ENCODE results near the gene VNN1.

Gene VNN1, protein sequence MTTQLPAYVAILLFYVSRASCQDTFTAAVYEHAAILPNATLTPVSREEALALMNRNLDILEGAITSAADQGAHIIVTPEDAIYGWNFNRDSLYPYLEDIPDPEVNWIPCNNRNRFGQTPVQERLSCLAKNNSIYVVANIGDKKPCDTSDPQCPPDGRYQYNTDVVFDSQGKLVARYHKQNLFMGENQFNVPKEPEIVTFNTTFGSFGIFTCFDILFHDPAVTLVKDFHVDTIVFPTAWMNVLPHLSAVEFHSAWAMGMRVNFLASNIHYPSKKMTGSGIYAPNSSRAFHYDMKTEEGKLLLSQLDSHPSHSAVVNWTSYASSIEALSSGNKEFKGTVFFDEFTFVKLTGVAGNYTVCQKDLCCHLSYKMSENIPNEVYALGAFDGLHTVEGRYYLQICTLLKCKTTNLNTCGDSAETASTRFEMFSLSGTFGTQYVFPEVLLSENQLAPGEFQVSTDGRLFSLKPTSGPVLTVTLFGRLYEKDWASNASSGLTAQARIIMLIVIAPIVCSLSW

DNA sequence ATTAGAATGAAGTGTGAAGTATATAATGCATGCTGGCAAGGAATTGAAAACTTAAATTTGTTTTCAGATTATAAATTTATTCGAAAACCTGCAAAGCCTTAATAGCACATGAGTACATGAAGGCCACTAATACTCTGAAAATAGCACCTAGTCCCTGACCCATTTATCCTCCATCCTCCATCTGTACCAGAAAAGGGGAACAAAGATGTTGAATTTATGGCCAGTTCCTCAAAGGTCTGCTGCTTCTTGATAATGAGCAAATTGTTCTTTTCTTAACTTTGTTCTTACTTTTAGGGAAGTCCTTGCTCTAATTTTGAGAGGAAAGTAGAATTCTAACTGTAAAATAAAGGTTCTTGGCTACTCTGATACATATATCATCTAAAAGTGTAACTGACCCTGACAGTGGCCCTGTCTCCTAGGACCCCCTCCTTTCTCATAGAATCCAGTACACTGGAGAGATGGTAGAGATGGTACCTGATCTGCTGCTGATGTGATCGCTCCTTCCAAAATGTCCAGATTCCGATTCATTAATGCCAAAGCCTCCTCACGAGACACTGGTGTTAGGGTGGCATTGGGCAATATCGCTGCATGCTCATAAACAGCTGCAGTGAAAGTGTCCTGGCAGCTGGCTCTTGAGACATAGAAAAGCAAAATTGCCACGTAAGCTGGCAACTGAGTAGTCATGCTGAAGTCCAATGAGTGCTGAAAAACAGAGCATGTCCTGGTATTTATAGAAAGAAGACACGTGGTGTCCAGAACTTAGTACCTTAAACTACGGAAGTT is at the start of gene VNN1:
TSS of gene VNN1 (minus strand) at position 704 of the 783 bp plus-strand sequence. CDS start at position 684, 20 bp downstream.
- H2AFZ ChIP-seq (ENCODE audit: low read length, unreplicated experiment), result no peak within 1 kb of the TSS
- no peak within 1 kb of the TSS for H3K27ac ChIP-seq (ENCODE audit: low read depth, low read length)
- no peaks in the 10 kb centered on the region for H3K27me3 ChIP-seq (ENCODE audit: insufficient read depth, low read length)
- H3K4me3 ChIP-seq (ENCODE audit: low read depth, low read length), result no peak within 1 kb of the TSS
- H3K36me3 ChIP-seq (ENCODE audit: insufficient read depth, low read length), result no peaks in the 10 kb centered on the region
- peaks cover 7% of the 10 kb centered on the region for H3K4me1 ChIP-seq (ENCODE audit: control insufficient read depth, insufficient read depth, low read length, unreplicated experiment)
- H3K79me2 ChIP-seq (ENCODE audit: control insufficient read depth, insufficient read depth, low read length, unreplicated experiment), result no peaks in the 10 kb centered on the region

DNA sequence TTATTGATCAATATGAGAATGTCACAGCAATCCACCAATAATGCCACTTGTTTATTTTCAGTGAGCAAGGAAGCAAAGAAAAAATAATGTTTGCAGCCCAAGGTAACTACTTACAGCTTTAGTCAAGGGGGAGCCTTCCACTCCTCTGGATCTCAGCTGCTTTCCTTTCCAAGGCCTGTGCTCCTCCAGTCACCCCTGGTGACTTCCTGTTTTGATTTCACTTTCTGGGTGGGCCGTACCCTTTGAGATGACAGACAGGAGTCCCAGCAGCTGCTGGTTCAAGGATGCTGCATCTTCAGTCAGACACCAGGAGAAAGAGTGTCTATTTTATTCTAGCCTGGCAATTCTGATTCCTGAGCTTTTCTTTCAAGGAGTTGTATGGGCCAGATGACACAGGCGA is 49.4 kb upstream of the VNN1 start:
- Histone ChIP-seq H3K27ac (ENCODE audit: low read depth, low read length) (no peak overlapping the region), H3K27me3 (ENCODE audit: insufficient read depth, low read length) (no peaks in the 10 kb centered on the region), H3K4me3 (ENCODE audit: low read depth, low read length) (no peak overlapping the region), H3K36me3 (ENCODE audit: insufficient read depth, low read length) (no peaks in the 10 kb centered on the region), H3K79me2 (ENCODE audit: control insufficient read depth, insufficient read depth, low read length, unreplicated experiment) (no peaks in the 10 kb centered on the region), H2AFZ (ENCODE audit: low read length, unreplicated experiment) (no peak overlapping the region), H3K4me1 (ENCODE audit: control insufficient read depth, insufficient read depth, low read length, unreplicated experiment) (peaks cover 14% of the 10 kb centered on the region)

DNA sequence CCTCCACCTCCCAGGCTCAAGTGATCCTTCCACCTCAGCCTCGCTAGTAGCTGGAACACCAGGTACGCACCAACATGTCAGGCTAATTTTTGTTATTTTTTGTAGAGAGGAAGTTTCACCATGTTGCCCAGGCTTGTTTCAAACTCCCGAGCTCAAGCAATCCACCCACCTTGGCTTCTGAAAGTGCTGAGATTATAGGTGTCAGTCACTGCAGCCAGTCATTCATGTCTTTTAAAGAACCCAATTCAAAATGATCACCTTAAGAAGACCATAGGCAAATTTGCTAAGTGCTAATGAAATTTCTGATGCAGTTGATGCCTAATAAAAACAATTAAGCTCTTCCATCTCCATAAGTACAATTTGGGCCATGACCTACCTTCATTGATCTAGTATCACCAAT is 46.4 kb upstream of the VNN1 start:
- no peaks in the 10 kb centered on the region for H3K79me2 ChIP-seq (ENCODE audit: control insufficient read depth, insufficient read depth, low read length, unreplicated experiment)
- H3K27me3 ChIP-seq (ENCODE audit: insufficient read depth, low read length), result no peaks in the 10 kb centered on the region
- no peak overlapping the region for H3K4me3 ChIP-seq (ENCODE audit: low read depth, low read length)
- H3K4me1 ChIP-seq (ENCODE audit: control insufficient read depth, insufficient read depth, low read length, unreplicated experiment), result peaks cover 14% of the 10 kb centered on the region
- H3K27ac ChIP-seq (ENCODE audit: low read depth, low read length), result no peak overlapping the region
- H2AFZ ChIP-seq (ENCODE audit: low read length, unreplicated experiment), result no peak overlapping the region
- no peaks in the 10 kb centered on the region for H3K36me3 ChIP-seq (ENCODE audit: insufficient read depth, low read length)

GRCh38 chr6:132758689-132759088 is 44.8 kb upstream of the VNN1 start:
- Histone ChIP-seq H3K79me2 (ENCODE audit: control insufficient read depth, insufficient read depth, low read length, unreplicated experiment) (no peaks in the 10 kb centered on the region), H3K4me3 (ENCODE audit: low read depth, low read length) (no peak overlapping the region), H2AFZ (ENCODE audit: low read length, unreplicated experiment) (no peak overlapping the region), H3K36me3 (ENCODE audit: insufficient read depth, low read length) (no peaks in the 10 kb centered on the region), H3K27me3 (ENCODE audit: insufficient read depth, low read length) (no peaks in the 10 kb centered on the region), H3K4me1 (ENCODE audit: control insufficient read depth, insufficient read depth, low read length, unreplicated experiment) (peaks cover 5% of the 10 kb centered on the region), H3K27ac (ENCODE audit: low read depth, low read length) (no peak overlapping the region)

- no peak overlapping the region for H3K4me3 ChIP-seq (ENCODE audit: low read depth, low read length)
Observed at GRCh38 chr6:132752255-132752654, 38.4 kb upstream of the VNN1 start.

DNA sequence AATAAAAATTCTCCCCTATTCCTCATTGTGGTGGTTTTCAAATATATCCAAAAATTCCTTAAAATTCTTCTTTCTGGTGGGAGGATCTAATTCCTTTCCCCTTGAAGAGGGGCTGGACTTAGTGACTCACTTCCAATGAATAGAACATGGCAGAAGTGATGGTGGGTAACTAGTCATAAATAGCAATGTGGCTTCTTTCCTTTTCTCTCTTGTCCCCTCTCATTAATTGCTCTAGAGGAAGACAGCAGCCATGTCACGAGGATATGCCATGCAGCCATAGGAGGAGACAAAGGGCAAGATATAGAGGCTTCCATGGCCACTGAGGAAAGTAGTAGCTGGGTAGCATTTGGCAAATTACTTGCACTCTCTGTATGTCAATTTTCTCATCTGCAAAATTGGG is 38.0 kb upstream of the VNN1 start:
- H3K27me3 ChIP-seq (ENCODE audit: insufficient read depth, low read length), result no peaks in the 10 kb centered on the region
- no peaks in the 10 kb centered on the region for H3K36me3 ChIP-seq (ENCODE audit: insufficient read depth, low read length)
- no peak overlapping the region for H2AFZ ChIP-seq (ENCODE audit: low read length, unreplicated experiment)
- H3K4me3 ChIP-seq (ENCODE audit: low read depth, low read length), result no peak overlapping the region
- no peaks in the 10 kb centered on the region for H3K4me1 ChIP-seq (ENCODE audit: control insufficient read depth, insufficient read depth, low read length, unreplicated experiment)
- H3K27ac ChIP-seq (ENCODE audit: low read depth, low read length), result no peak overlapping the region
- no peaks in the 10 kb centered on the region for H3K79me2 ChIP-seq (ENCODE audit: control insufficient read depth, insufficient read depth, low read length, unreplicated experiment)

More at GRCh38 chr6:132752255-132752654, 38.4 kb upstream of the VNN1 start:
- no peaks in the 10 kb centered on the region for H3K36me3 ChIP-seq (ENCODE audit: insufficient read depth, low read length)
- H3K4me1 ChIP-seq (ENCODE audit: control insufficient read depth, insufficient read depth, low read length, unreplicated experiment), result no peaks in the 10 kb centered on the region
- no peak overlapping the region for H2AFZ ChIP-seq (ENCODE audit: low read length, unreplicated experiment)
- no peaks in the 10 kb centered on the region for H3K27me3 ChIP-seq (ENCODE audit: insufficient read depth, low read length)
- no peaks in the 10 kb centered on the region for H3K79me2 ChIP-seq (ENCODE audit: control insufficient read depth, insufficient read depth, low read length, unreplicated experiment)
- H3K27ac ChIP-seq (ENCODE audit: low read depth, low read length), result no peak overlapping the region

DNA sequence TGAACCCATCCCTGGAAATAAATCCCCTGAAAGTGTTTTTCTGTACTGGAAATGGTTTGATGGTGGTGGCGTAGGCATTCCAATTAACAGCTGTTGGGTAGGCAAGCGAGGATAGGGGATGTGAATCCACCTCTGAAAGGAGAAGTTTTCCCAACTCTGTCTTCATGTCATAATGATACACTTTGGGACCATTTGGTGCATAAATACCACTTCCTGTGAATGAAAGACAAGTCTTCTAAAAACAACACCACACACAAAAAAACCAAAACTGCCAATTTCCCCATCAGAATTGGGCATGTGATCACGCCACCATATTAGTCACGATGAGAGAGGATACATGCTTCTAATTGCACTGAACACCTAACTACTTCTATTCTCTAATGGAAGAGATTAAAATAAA is 37.5 kb upstream of the VNN1 start:
- H3K27me3 ChIP-seq (ENCODE audit: insufficient read depth, low read length), result no peaks in the 10 kb centered on the region
- H3K79me2 ChIP-seq (ENCODE audit: control insufficient read depth, insufficient read depth, low read length, unreplicated experiment), result no peaks in the 10 kb centered on the region
- no peak overlapping the region for H3K4me3 ChIP-seq (ENCODE audit: low read depth, low read length)
- no peak overlapping the region for H3K27ac ChIP-seq (ENCODE audit: low read depth, low read length)
- H2AFZ ChIP-seq (ENCODE audit: low read length, unreplicated experiment), result no peak overlapping the region
- H3K36me3 ChIP-seq (ENCODE audit: insufficient read depth, low read length), result no peaks in the 10 kb centered on the region
- no peaks in the 10 kb centered on the region for H3K4me1 ChIP-seq (ENCODE audit: control insufficient read depth, insufficient read depth, low read length, unreplicated experiment)

GRCh38 chr6:132750455-132751248 is 36.8 kb upstream of the VNN1 start:
- Histone ChIP-seq H3K4me1 (ENCODE audit: control insufficient read depth, insufficient read depth, low read length, unreplicated experiment) (no peaks in the 10 kb centered on the region), H3K36me3 (ENCODE audit: insufficient read depth, low read length) (no peaks in the 10 kb centered on the region), H3K79me2 (ENCODE audit: control insufficient read depth, insufficient read depth, low read length, unreplicated experiment) (no peaks in the 10 kb centered on the region), H2AFZ (ENCODE audit: low read length, unreplicated experiment) (no peak overlapping the region), H3K27me3 (ENCODE audit: insufficient read depth, low read length) (no peaks in the 10 kb centered on the region), H3K27ac (ENCODE audit: low read depth, low read length) (no peak overlapping the region), H3K4me3 (ENCODE audit: low read depth, low read length) (no peak overlapping the region)

DNA sequence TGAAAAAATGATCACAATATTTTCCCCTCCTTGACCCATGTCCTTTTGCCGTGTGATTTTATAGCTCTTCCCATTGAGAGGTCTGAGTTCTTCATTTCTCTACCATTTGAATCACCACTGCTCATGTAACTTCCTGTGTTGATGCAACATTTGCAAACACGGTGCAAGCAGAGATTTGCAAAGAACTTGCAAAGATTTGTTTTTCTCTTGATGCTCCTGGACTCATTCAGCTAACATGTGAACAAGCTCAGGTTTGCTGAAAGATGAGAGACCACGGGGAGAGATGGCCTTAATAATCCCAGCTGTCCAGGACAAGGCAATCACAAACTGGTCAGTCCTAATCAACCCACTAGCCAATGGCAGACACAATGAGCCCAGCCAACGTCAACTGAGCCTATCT is 35.3 kb upstream of the VNN1 start:
- H3K79me2 ChIP-seq (ENCODE audit: control insufficient read depth, insufficient read depth, low read length, unreplicated experiment), result no peaks in the 10 kb centered on the region
- H3K27me3 ChIP-seq (ENCODE audit: insufficient read depth, low read length), result 0 out of 2 replicates have a peak, but pooled peaks cover 3% of the 10 kb centered on the region
- H2AFZ ChIP-seq (ENCODE audit: low read length, unreplicated experiment), result no peak overlapping the region
- H3K36me3 ChIP-seq (ENCODE audit: insufficient read depth, low read length), result no peaks in the 10 kb centered on the region
- H3K27ac ChIP-seq (ENCODE audit: low read depth, low read length), result no peak overlapping the region
- no peaks in the 10 kb centered on the region for H3K4me1 ChIP-seq (ENCODE audit: control insufficient read depth, insufficient read depth, low read length, unreplicated experiment)
- H3K4me3 ChIP-seq (ENCODE audit: low read depth, low read length), result no peak overlapping the region

- H3K27me3 ChIP-seq (ENCODE audit: insufficient read depth, low read length), result 0 out of 2 replicates have a peak, but pooled peaks cover 3% of the 10 kb centered on the region
- H3K79me2 ChIP-seq (ENCODE audit: control insufficient read depth, insufficient read depth, low read length, unreplicated experiment), result no peaks in the 10 kb centered on the region
- no peaks in the 10 kb centered on the region for H3K4me1 ChIP-seq (ENCODE audit: control insufficient read depth, insufficient read depth, low read length, unreplicated experiment)
- H3K4me3 ChIP-seq (ENCODE audit: low read depth, low read length), result no peak overlapping the region
- no peak overlapping the region for H2AFZ ChIP-seq (ENCODE audit: low read length, unreplicated experiment)
- H3K36me3 ChIP-seq (ENCODE audit: insufficient read depth, low read length), result no peaks in the 10 kb centered on the region
- no peak overlapping the region for H3K27ac ChIP-seq (ENCODE audit: low read depth, low read length)
Observed at GRCh38 chr6:132748446-132748845, 34.6 kb upstream of the VNN1 start.

All from ACC112 (cell line).